PC-3 (cell line): ENCODE data around the gene ABCC8. TPM values are rescaled to one million over a fixed set of nuclear protein-coding genes. Genes with fewer than 3 reads are reported as not detected.

Experiments
- ATAC-seq: fragments of 200-7000 bp; cut with Tn5 transposase; 2 replicates; pipeline ENCODE4 v1.9.1; 2020; ENCODE audit warnings: mild to moderate bottlenecking, moderate library complexity
- BruUV-seq: library from RNA; stranded (reverse); fragments of 400-500 nt; replicated peaks from 2 replicates; lab custom pipeline; 2021; lab: Mats Ljungman, UMichigan
- CTCF ChIA-PET: fragments of 300-600 bp; sonication (Branson Sonifier 250); formaldehyde crosslinking; loops from one replicate; lab custom pipeline; 2022; ENCODE audit warnings: antibody characterized with exemption; lab: Charles Lee
- POLR2A ChIA-PET: fragments of 300-600 bp; sonication (Branson Sonifier 250); formaldehyde crosslinking; loops from one replicate; lab custom pipeline; 2022; ENCODE audit warnings: antibody characterized with exemption; ENCODE audit not compliant: unreplicated experiment; lab: Charles Lee
- DNase-seq: peaks from one replicate; pipeline ENCODE4 v3.0.0-alpha.2; 2015
- H2AFZ ChIP-seq: fragments of 300-600 bp; sonication (generic); 2 replicates; pipeline ENCODE4 v1.6.0; 2016; ENCODE audit warnings: antibody characterized with exemption, low read length
- H3F3A ChIP-seq: fragments of 300-600 bp; sonication (generic); one replicate; pipeline ENCODE4 v1.6.0; 2017; ENCODE audit warnings: antibody characterized with exemption, low read length, control low read depth, mild to moderate bottlenecking; ENCODE audit not compliant: unreplicated experiment
- H3K27ac ChIP-seq: fragments of 300-600 bp; sonication (generic); 2 replicates; pipeline ENCODE4 v1.5.1; 2016; ENCODE audit warnings: mild to moderate bottlenecking, low read length
- H3K27me3 ChIP-seq: fragments of 300-600 bp; sonication (generic); 2 replicates; pipeline ENCODE4 v1.6.1; 2016; ENCODE audit warnings: low read length, mixed read lengths
- H3K36me3 ChIP-seq: fragments of 300-600 bp; sonication (generic); 2 replicates; pipeline ENCODE4 v1.6.1; 2016; ENCODE audit warnings: low read depth, mixed run types, low read length, mixed read lengths
- H3K4me1 ChIP-seq: fragments of 300-600 bp; sonication (generic); 2 replicates; pipeline ENCODE4 v1.5.1; 2016; ENCODE audit warnings: low read length; ENCODE audit not compliant: insufficient read depth
- H3K4me2 ChIP-seq: fragments of 300-600 bp; sonication (generic); 2 replicates; pipeline ENCODE4 v1.6.0; 2016; ENCODE audit warnings: low read length
- H3K4me3 ChIP-seq: fragments of 300-600 bp; sonication (generic); 2 replicates; pipeline ENCODE4 v1.5.1; 2016; ENCODE audit warnings: mild to moderate bottlenecking, low read length, mixed read lengths
- H3K79me2 ChIP-seq: fragments of 300-600 bp; sonication (generic); 2 replicates; pipeline ENCODE4 v1.6.1; 2017; ENCODE audit warnings: low read length, mixed read lengths
- H3K9ac ChIP-seq: fragments of 300-600 bp; sonication (generic); 2 replicates; pipeline ENCODE4 v1.6.0; 2016; ENCODE audit warnings: mild to moderate bottlenecking, low read length
- H3K9me2 ChIP-seq: fragments of 300-600 bp; sonication (generic); replicated peaks from 2 replicates; pipeline ENCODE4 v1.6.1; 2016; ENCODE audit warnings: mixed run types, low read length, mixed read lengths
- H3K9me3 ChIP-seq: fragments of 300-600 bp; sonication (generic); 2 replicates; pipeline ENCODE4 v1.6.1; 2016; ENCODE audit warnings: low read length, mixed read lengths
- H4K20me1 ChIP-seq: fragments of 300-600 bp; sonication (generic); 2 replicates; pipeline ENCODE4 v1.6.1; 2016; ENCODE audit warnings: low read length, mixed read lengths
- CTCF ChIP-seq: fragments of 300-600 bp; sonication (generic); conservative IDR thresholded peaks from 2 replicates; pipeline ENCODE4 v1.5.1; 2017; ENCODE audit warnings: antibody characterized with exemption, low read depth, mild to moderate bottlenecking, low read length
- EZH2 ChIP-seq: fragments of 300-600 bp; sonication (generic); IDR thresholded peaks from one replicate; pipeline ENCODE4 v1.6.1; 2017; ENCODE audit warnings: antibody characterized with exemption, mild to moderate bottlenecking, low read length; ENCODE audit not compliant: unreplicated experiment
- EZH2phosphoT487 ChIP-seq: fragments of 300-600 bp; sonication (generic); IDR thresholded peaks from 2 replicates; pipeline ENCODE4 v1.6.1; 2018; ENCODE audit warnings: mild to moderate bottlenecking, antibody characterized with exemption, low read length, borderline replicate concordance
- intact Hi-C: fragments of 100-400 bp; cut with micrococcal nuclease; formaldehyde crosslinking; loops from 2 replicates; pipeline ENCODE4 v1.9.0; 2023
- total RNA-seq: library from RNA; depleted of rRNA; stranded (reverse); fragments of >200 nt; gene quantifications from 2 replicates; pipeline ENCODE4 v1.2.3, GENCODE V29; 2014

Gene ABCC8
- total RNA-seq, 1 experiment from 2014 or later: not detected

GRCh38 chr11:17368551-17368950, 108.1 kb downstream of the ABCC8 start:
- Histone ChIP-seq H3K36me3 (peaks cover 41% of the 10 kb centered on the region; the same call in 1 of the 2 replicates), H3K27ac (no peak overlapping the region), H3F3A (no peaks in the 10 kb centered on the region), H3K9me3 (peaks cover 23% of the 10 kb centered on the region; the same call in 1 of the 2 replicates), H4K20me1 (no peaks in the 10 kb centered on the region), H3K79me2 (no peaks in the 10 kb centered on the region), H3K9ac (no peak overlapping the region), H3K9me2 (no peaks in the 10 kb centered on the region), H3K4me2 (no peak overlapping the region), H2AFZ (no peak overlapping the region), H3K4me1 (no peaks in the 10 kb centered on the region), H3K27me3 (no peaks in the 10 kb centered on the region), H3K4me3 (no peak overlapping the region)
- TF ChIP-seq EZH2phosphoT487: no peak
- TF ChIP-seq CTCF: no peak
- no peak for TF ChIP-seq EZH2
- intact Hi-C loops: no loop called here
- BruUV-seq: no TSS peak
- ATAC-seq: no peak
- CTCF ChIA-PET: no interaction called here
- POLR2A ChIA-PET: no interaction called here
- no peak for DNase-seq

GRCh38 chr11:17366495-17366894, 110.2 kb downstream of the ABCC8 start:
- TF ChIP-seq EZH2phosphoT487 (no peak), EZH2 (no peak), CTCF (no peak)
- no peak for DNase-seq
- Histone ChIP-seq H3K36me3 (peaks cover 29% of the 10 kb centered on the region; the same call in 1 of the 2 replicates), H2AFZ (no peak overlapping the region), H3K9me3 (peaks cover 22% of the 10 kb centered on the region; the same call in 1 of the 2 replicates), H3K27ac (no peak overlapping the region), H3F3A (no peaks in the 10 kb centered on the region), H3K9me2 (no peaks in the 10 kb centered on the region), H3K4me3 (no peak overlapping the region), H3K27me3 (no peaks in the 10 kb centered on the region), H3K4me2 (no peak overlapping the region), H4K20me1 (no peaks in the 10 kb centered on the region), H3K79me2 (no peaks in the 10 kb centered on the region), H3K9ac (no peak overlapping the region), H3K4me1 (no peaks in the 10 kb centered on the region)
- ATAC-seq: no peak
- intact Hi-C loops: no loop called here
- POLR2A ChIA-PET: no interaction called here
- CTCF ChIA-PET: no interaction called here
- BruUV-seq: no TSS peak

GRCh38 chr11:17354601-17354991, 122.0 kb downstream of the ABCC8 start:
- peak overlapping the region; percentile 68; the same call in 1 of the 2 replicates for H3K9ac ChIP-seq
- H3K9me2 ChIP-seq: no peaks in the 10 kb centered on the region
- H2AFZ ChIP-seq: peak overlapping the region; percentile 82
- peak overlapping the region; percentile 69 for H3K4me3 ChIP-seq
- H3F3A ChIP-seq: no peaks in the 10 kb centered on the region
- H3K36me3 ChIP-seq: no peaks in the 10 kb centered on the region
- peaks cover 5% of the 10 kb centered on the region; the same call in 1 of the 2 replicates for H3K4me1 ChIP-seq
- DNase-seq: peak; percentile 73
- CTCF ChIA-PET: interaction anchor here (0.6 to 1.1 kb wide), 4 partner anchors 87 to 173 kb away, joined by 3 to 8 read pairs (median 4); no protein-coding TSS in a partner anchor
- H3K27ac ChIP-seq: no peak overlapping the region
- TF ChIP-seq EZH2 (no peak), CTCF (peak; percentile 75)
- intact Hi-C loops: loop anchor here (5.0 kb wide), 1 partner anchor 277 kb away; the partner anchor contains the start of gene RPS13
- POLR2A ChIA-PET: interaction anchor here (0.7 kb wide), 1 partner anchor 192 kb away, joined by 16 read pairs; the partner anchor contains the start of gene OTOG
- no peaks in the 10 kb centered on the region for H3K79me2 ChIP-seq
- H3K9me3 ChIP-seq: no peaks in the 10 kb centered on the region
- H4K20me1 ChIP-seq: no peaks in the 10 kb centered on the region
- H3K4me2 ChIP-seq: peak overlapping the region; percentile 99
- BruUV-seq: no TSS peak
- no peaks in the 10 kb centered on the region for H3K27me3 ChIP-seq
- ATAC-seq: peak; percentile 14; the same call in 1 of the 2 replicates
